Heart right ventricle (tissue), 16 donors: ENCODE results near the gene RARRES1. TPM values are rescaled to one million over a fixed set of nuclear protein-coding genes. Genes with fewer than 3 reads are reported as not detected.

Experiments
- ATAC-seq, 8 donors: fragments of 200-7000 bp; cut with Tn5 transposase; one replicate each; pipeline ENCODE4 v1.9.1; 2020; ENCODE audit warnings: mild to moderate bottlenecking in 8 of 8, moderate library complexity in 8 of 8, moderate number of reproducible peaks in 1 of 8
- DNase-seq, 2 donors: peaks; one replicate each; pipeline ENCODE4 v3.0.0-alpha.2; 2020
- H3K27ac ChIP-seq, 10 donors: fragments of 200-600 bp; sonication (generic) in 2 of 10; one replicate each; pipeline versions ENCODE4 v1.5.0 to v1.8.0; 2020 to 2022; ENCODE audit warnings: mild to moderate bottlenecking in 3 of 10
- H3K27me3 ChIP-seq, 7 donors: fragments of 200-600 bp; one replicate each; pipeline ENCODE4 v1.8.0; 2021 to 2022; ENCODE audit warnings: mild to moderate bottlenecking in 2 of 7
- H3K36me3 ChIP-seq, 9 donors: fragments of 200-600 bp; sonication (generic) in 1 of 9; one replicate each; pipeline versions ENCODE4 v1.5.0 to v1.8.0; 2020 to 2022; ENCODE audit warnings: mild to moderate bottlenecking in 2 of 9
- H3K4me1 ChIP-seq, 9 donors: fragments of 200-600 bp; sonication (generic) in 1 of 9; one replicate each; pipeline versions ENCODE4 v1.5.0 to v1.8.0; 2020 to 2022; ENCODE audit warnings: mild to moderate bottlenecking in 4 of 9
- H3K4me3 ChIP-seq, 10 donors: fragments of 200-600 bp; sonication (generic) in 2 of 10; one replicate each; pipeline versions ENCODE4 v1.5.0 to v1.8.0; 2020 to 2022; ENCODE audit warnings: mild to moderate bottlenecking in 7 of 10, moderate library complexity in 2 of 10
- H3K9me3 ChIP-seq, 11 donors: fragments of 200-600 bp in 10 of 11; sonication (generic) in 2 of 11; one replicate each; pipeline versions ENCODE4 v1.5.0 to v1.8.0; 2013 to 2022; ENCODE audit warnings: mild to moderate bottlenecking in 2 of 11, control low read depth in 1 of 11, moderate library complexity in 1 of 11
- WGBS, 2 donors: extraction: QIAGEN DNeasy Blood & Tissue Kit; methylation state at CpG; one replicate each; pipeline ENCODE4 v1.1.7; 2013; ENCODE audit warnings: inconsistent platforms in 1 of 2; 5-methylcytosine and 5-hydroxymethylcytosine counted together
- intact Hi-C, 10 donors: fragments of 100-400 bp; cut with DNase I; formaldehyde crosslinking; loops; one replicate each; pipeline versions ENCODE4 v1.11.1 to v1.14.2; 2022
- polyA plus RNA-seq, 2 donors: library from polyadenylated mRNA; stranded (reverse); fragments of 200-250 nt; gene quantifications; one replicate each; pipeline ENCODE4 v1.2.3, GENCODE V29; 2013
- total RNA-seq, 10 donors: library from RNA; stranded (reverse); fragmentation: NEBNext Ultra II Directional in 3 of 10; extraction: Animal tissue kit (Norgen Biotek cat#: 25700) in 3 of 10; gene quantifications; one replicate each; pipeline versions ENCODE4 v1.2.1 to v1.2.4, GENCODE V29; 2021 to 2023
- TF ChIP-seq, protein P1 (sequence below), 9 donors: fragments of 200-600 bp; sonication (generic) in 2 of 9; IDR thresholded peaks; one replicate each; pipeline versions ENCODE4 v1.5.0 to v1.8.0; 2021 to 2022; ENCODE audit warnings: antibody characterized with exemption in 9 of 9, mild to moderate bottlenecking in 5 of 9, moderate library complexity in 1 of 9
- donor health status: Arrhythmogenic right ventricular cardiomyopathy.
- donor health status: ischemic (EF 13 %, LVEDD 7.1; RV severe dilation, severe dysfunction).
- donor health status: healthy with polysubstance abuse.
- donor health status: DM: no; HTN: yes; CAD: no.
- donor health status: DM: no; HTN: no; CAD: no.
- donor health status: ischemic (EF 25% LVEDD 6.9; RV normal size, moderate dysfunction).
- donor health status: ischemic (EF 25% LVEDD 5.7; RV mildly dilated, moderate dysfunction).
- donor health status: healthy.
- donor health status: DM: yes; HTN: yes; CAD: no.
- donor health status: Ischemic cardiomyopathy.
- donor health status: ischemic (EF 35%, LVEDD 5.7; RV mildly dilated, moderate dysfunction).
- donor health status: nonischemic (EF 11% LVEDD 7.7; RV severe dilation, severe dysfunction).
- donor health status: DM: yes; HTN: yes; CAD: no.
- donor health status: PGD.
- donor health status: ischemic (EF 29% LVEDD 5.4; RV normal size, mild dysfunction).
- donor health status: nonischemic (EF 23%, LVEDD 6.1; RV moderate dilation, normal function).

The RARRES1 gene
- total and polyA plus RNA-seq, 12 donors, result 0.32 to 99.0 (median 4.1) TPM

DNA sequence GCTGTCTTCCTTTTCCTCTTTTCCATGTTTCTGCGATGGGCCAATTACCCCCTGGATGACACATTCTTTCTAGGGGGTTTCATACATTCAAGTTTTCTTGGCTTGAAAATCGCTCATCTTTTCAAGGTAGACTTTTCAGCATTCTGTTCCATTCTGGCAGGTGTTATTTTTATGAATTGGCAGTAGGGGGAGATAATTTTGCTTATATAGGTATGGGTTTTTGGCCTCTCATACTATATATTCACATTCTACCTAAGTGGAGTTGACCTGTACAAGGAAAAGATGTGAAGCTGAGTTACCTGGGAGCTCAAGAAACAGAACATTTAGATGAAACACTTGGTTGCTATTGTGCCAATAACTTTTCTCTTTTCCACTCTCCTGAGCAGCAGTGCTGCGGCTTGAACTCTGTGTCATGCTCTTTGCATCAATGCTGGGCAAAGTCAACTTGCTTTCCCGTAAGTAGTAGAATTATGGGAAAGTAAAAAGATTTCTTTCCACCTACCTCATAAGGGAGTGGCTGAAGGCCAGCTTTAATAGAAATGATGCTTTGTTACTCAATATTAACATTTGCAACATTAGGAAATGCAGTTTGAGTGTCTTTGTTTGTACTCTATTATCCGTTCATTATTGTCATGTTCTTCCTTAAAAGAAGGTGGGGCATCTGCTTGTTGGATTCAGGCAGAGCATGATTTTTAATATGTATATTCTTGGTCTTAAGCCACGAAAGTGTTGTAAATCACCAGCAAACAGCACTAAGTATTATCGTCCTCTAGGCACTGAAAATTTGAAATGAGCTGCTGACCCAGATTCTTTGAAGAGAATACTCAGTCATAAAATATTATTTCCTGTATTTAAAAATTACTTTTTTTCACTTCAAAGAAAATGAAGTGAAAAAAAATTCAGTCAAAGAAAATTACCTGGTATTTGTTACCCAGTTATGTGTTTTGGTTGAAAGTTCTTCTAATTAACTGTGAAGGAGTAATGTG lies 41.9 kb upstream of the RARRES1 start:
- Histone ChIP-seq H3K4me1 (peaks cover 0 to 48% (median 25%) of the 10 kb centered on the region in 9 donors), H3K36me3 (no peaks in the 10 kb centered on the region), H3K4me3 (no peak overlapping the region), H3K9me3 (no peaks in the 10 kb centered on the region), H3K27ac (peak overlapping the region in 5 of 10 donors; percentile 2 to 73 (median 12)), H3K27me3 (no peaks in the 10 kb centered on the region)
- intact Hi-C loops, result loop anchor here in 1 of 10 donors (5.0 kb wide), 1 partner anchor 42 kb away; the partner anchor contains the start of gene RARRES1
- TF ChIP-seq, protein P1, sequence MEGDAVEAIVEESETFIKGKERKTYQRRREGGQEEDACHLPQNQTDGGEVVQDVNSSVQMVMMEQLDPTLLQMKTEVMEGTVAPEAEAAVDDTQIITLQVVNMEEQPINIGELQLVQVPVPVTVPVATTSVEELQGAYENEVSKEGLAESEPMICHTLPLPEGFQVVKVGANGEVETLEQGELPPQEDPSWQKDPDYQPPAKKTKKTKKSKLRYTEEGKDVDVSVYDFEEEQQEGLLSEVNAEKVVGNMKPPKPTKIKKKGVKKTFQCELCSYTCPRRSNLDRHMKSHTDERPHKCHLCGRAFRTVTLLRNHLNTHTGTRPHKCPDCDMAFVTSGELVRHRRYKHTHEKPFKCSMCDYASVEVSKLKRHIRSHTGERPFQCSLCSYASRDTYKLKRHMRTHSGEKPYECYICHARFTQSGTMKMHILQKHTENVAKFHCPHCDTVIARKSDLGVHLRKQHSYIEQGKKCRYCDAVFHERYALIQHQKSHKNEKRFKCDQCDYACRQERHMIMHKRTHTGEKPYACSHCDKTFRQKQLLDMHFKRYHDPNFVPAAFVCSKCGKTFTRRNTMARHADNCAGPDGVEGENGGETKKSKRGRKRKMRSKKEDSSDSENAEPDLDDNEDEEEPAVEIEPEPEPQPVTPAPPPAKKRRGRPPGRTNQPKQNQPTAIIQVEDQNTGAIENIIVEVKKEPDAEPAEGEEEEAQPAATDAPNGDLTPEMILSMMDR (IDR thresholded peaks at IDR 0.05), result no peak
- 79 to 82% methylated on average over 7 of the region's 7 CpGs for WGBS, 2 donors
- ATAC-seq (peak in 2 of 8 donors; percentile 22 to 73), DNase-seq (no peak)

DNA sequence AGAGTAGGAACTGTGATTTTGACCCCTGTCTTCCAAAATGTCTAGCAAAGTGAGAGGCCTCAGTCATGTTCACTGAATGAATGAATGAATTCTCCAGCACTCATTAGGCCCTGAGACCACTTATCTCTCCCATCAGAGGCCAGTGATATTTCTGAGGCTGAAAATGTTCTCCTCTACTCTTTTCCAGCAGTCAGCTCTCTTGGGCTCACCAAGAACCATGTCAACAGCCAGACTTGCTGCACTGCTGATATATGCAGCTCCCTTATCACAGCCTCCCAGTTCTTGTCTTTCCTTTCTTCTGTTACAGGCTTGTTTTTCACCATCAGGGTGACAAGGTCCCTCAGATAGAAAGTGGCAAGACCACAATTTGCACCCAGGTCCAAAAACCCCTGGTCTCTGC lies 40.9 kb upstream of the RARRES1 start:
- H3K9me3 ChIP-seq, result no peaks in the 10 kb centered on the region
- H3K4me3 ChIP-seq, result no peak overlapping the region
- intact Hi-C loops, result loop anchor here in 1 of 10 donors (5.0 kb wide), 1 partner anchor 41 kb away; the partner anchor contains the start of gene RARRES1
- H3K27me3 ChIP-seq, result no peaks in the 10 kb centered on the region
- DNase-seq (no peak), ATAC-seq (no peak)
- peaks cover 0 to 57% (median 35%) of the 10 kb centered on the region in 9 donors for H3K4me1 ChIP-seq
- TF ChIP-seq, protein P1 (IDR thresholded peaks at IDR 0.05), result no peak
- no peaks in the 10 kb centered on the region for H3K36me3 ChIP-seq
- peak overlapping the region in 1 of 10 donors; percentile 31 for H3K27ac ChIP-seq

DNA sequence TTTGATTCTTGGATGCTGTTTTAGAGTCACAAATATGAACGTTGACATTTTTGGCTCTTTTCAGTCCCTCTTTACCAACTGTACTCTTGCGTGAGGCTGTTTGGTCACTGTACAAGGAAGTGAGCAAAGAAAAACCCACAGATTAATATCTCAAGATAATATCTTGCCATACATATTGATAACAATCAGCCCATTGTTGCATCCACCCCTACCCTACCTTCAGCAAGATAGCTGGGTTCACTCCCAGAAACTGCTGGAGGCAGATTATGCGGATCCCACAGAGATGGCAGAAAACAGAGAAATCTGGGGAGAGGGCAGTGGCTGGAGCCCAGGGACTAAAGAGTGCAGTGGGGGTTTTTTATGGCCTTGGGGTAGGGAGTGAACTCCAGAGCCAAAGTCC lies 39.7 kb upstream of the RARRES1 start:
- Histone ChIP-seq H3K27me3 (no peaks in the 10 kb centered on the region), H3K27ac (no peak overlapping the region), H3K9me3 (no peaks in the 10 kb centered on the region), H3K4me1 (peaks cover 5 to 55% (median 37%) of the 10 kb centered on the region in 9 donors), H3K36me3 (no peaks in the 10 kb centered on the region), H3K4me3 (no peak overlapping the region)
- WGBS, 2 donors, result 79 to 85% methylated on average over 3 of the region's 3 CpGs
- TF ChIP-seq, protein P1 (IDR thresholded peaks at IDR 0.05), result no peak
- ATAC-seq (no peak), DNase-seq (no peak)
- intact Hi-C loops, result loop anchor here in 1 of 10 donors (5.0 kb wide), 1 partner anchor 40 kb away; the partner anchor contains the start of gene RARRES1

DNA sequence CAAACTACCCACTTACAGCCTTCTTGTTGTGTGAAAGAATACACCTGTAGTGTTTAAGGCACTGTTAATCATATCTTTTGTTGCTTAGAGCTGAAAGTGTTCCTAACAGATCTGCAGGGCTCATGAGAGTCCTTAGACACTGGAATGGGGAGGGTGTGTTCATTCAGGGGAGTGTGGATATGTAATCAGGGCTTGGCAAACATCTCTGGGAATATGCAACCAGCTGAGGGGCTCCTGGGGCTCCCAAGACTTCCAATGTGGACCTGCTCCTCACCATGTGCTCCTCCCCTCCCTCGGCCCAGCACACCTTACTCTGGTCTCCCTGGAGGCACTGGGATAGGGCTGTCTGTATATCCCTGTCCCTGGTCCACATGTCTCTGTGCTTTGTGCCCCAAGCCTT lies 39.3 kb upstream of the RARRES1 start:
- Histone ChIP-seq H3K27ac (no peak overlapping the region), H3K4me3 (no peak overlapping the region), H3K36me3 (no peaks in the 10 kb centered on the region), H3K27me3 (no peaks in the 10 kb centered on the region), H3K4me1 (peaks cover 5 to 51% (median 37%) of the 10 kb centered on the region in 9 donors), H3K9me3 (no peaks in the 10 kb centered on the region)
- TF ChIP-seq, protein P1 (IDR thresholded peaks at IDR 0.05), result no peak
- intact Hi-C loops, result loop anchor here in 1 of 10 donors (5.0 kb wide), 1 partner anchor 39 kb away; the partner anchor contains the start of gene RARRES1
- no peak for DNase-seq
- ATAC-seq, result no peak
- 93 to 96% methylated on average over 1 of the region's 1 CpG for WGBS, 2 donors
